ENCODE data around the gene E2F7. TPM values are rescaled to one million over a fixed set of nuclear protein-coding genes. Genes with fewer than 3 reads are reported as not detected.

The E2F7 gene
- total RNA-seq, 2 experiments from 2014 or later: 3.0 to 5.3 TPM

GRCh38 chr12:77058740-77059139 is 6.6 kb downstream of the E2F7 start:
- TF ChIP-seq, protein P1, sequence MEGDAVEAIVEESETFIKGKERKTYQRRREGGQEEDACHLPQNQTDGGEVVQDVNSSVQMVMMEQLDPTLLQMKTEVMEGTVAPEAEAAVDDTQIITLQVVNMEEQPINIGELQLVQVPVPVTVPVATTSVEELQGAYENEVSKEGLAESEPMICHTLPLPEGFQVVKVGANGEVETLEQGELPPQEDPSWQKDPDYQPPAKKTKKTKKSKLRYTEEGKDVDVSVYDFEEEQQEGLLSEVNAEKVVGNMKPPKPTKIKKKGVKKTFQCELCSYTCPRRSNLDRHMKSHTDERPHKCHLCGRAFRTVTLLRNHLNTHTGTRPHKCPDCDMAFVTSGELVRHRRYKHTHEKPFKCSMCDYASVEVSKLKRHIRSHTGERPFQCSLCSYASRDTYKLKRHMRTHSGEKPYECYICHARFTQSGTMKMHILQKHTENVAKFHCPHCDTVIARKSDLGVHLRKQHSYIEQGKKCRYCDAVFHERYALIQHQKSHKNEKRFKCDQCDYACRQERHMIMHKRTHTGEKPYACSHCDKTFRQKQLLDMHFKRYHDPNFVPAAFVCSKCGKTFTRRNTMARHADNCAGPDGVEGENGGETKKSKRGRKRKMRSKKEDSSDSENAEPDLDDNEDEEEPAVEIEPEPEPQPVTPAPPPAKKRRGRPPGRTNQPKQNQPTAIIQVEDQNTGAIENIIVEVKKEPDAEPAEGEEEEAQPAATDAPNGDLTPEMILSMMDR (IDR thresholded peaks at IDR 0.05): no peak
- Mint-ChIP-seq H3K36me3 (ENCODE audit: low read depth) (peaks cover 12% of the 10 kb centered on the region), H3K9me3 (no peaks in the 10 kb centered on the region), H3K27me3 (peaks cover 25% of the 10 kb centered on the region), H3K4me3 (no peak overlapping the region), H3K4me1 (ENCODE audit: low read depth) (no peaks in the 10 kb centered on the region), H3K27ac (no peak overlapping the region)
- POLR2A ChIA-PET: no interaction called here
- intact Hi-C loops (cut with micrococcal nuclease): no loop called here
- DNase-seq (no peak), ATAC-seq (no peak)
- CTCF ChIA-PET: interaction anchor here (1.0 to 3.8 kb wide), 2 partner anchors 9 to 319 kb away, joined by 3 to 33 read pairs; no protein-coding TSS in a partner anchor

- Mint-ChIP-seq H3K36me3 (ENCODE audit: low read depth) (peaks cover under 1% of the 10 kb centered on the region), H3K27ac (no peak overlapping the region), H3K4me1 (ENCODE audit: low read depth) (peaks cover 1% of the 10 kb centered on the region), H3K27me3 (peaks cover 1% of the 10 kb centered on the region), H3K4me3 (no peak overlapping the region), H3K9me3 (no peaks in the 10 kb centered on the region)
- intact Hi-C loops (cut with micrococcal nuclease): no loop called here
- no peak for ATAC-seq
- DNase-seq: no peak
- POLR2A ChIA-PET: interaction anchor here (0.7 kb wide), 1 partner anchor 244 kb away, joined by 3 read pairs; no protein-coding TSS in a partner anchor
- TF ChIP-seq, protein P1 (IDR thresholded peaks at IDR 0.05): no peak
- CTCF ChIA-PET: no interaction called here
Measured at GRCh38 chr12:77054851-77055250, 10.5 kb downstream of the E2F7 start.

DNA sequence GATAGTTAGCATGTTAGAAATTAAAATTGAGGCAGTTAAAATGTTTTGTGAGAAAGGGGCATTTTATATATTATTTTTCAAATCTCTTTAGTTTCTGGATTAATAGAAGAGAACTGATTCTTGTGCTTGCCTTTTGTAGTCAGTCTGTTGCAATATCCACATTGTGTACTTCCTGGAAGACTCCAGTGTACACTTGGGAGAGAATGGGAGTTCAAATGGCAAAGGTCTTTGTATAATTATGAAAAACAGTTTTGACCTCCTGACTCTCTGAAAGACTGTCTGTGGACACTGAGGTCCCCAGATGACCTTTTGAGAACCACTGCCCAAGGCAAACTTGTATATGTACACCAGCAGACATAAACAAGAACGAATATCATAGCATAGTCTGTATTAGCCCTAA is 12.1 kb downstream of the E2F7 start:
- intact Hi-C loops (cut with micrococcal nuclease): no loop called here
- DNase-seq: no peak
- Mint-ChIP-seq H3K27ac (no peak overlapping the region), H3K4me3 (no peak overlapping the region), H3K9me3 (no peaks in the 10 kb centered on the region), H3K27me3 (peaks cover 1% of the 10 kb centered on the region), H3K36me3 (ENCODE audit: low read depth) (peaks cover 2% of the 10 kb centered on the region), H3K4me1 (ENCODE audit: low read depth) (peaks cover 3% of the 10 kb centered on the region)
- CTCF ChIA-PET: no interaction called here
- no peak for ATAC-seq
- POLR2A ChIA-PET: no interaction called here
- TF ChIP-seq, protein P1 (IDR thresholded peaks at IDR 0.05): no peak

DNA sequence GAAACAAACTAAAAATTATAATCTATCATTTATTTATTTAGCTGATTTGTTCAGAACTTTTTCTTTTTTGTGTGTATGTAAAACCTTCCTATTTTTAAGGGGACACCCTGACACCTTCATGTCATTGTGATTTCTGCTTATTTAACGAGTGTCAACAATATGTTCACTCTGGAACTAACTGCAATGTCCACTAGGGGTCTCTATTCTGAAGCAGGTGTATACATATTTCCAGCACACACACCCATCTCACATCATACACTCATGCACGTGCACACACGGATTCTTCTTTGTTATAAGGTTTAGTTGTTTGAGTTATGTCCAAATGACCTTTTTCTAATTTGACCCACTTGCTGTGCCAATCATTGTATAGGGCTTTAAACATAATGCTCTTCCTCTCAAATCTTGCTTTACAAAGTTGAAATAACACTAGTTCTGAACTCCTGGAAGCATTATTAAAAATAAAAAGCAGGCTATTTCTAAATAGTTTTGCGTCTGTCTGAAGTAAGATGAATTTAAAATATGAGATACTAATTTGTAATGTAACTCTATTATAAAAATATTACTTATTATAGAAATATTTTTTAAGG is 15.5 kb downstream of the E2F7 start:
- Mint-ChIP-seq H3K27ac (no peak overlapping the region), H3K4me3 (no peak overlapping the region), H3K36me3 (ENCODE audit: low read depth) (peaks cover 2% of the 10 kb centered on the region), H3K27me3 (no peaks in the 10 kb centered on the region), H3K9me3 (no peaks in the 10 kb centered on the region), H3K4me1 (ENCODE audit: low read depth) (peaks cover 3% of the 10 kb centered on the region)
- POLR2A ChIA-PET: no interaction called here
- ATAC-seq (peak; percentile 86), DNase-seq (peak; percentile 13)
- TF ChIP-seq, protein P1 (IDR thresholded peaks at IDR 0.05): peak; percentile 80
- intact Hi-C loops (cut with micrococcal nuclease): loop anchor here (5.0 kb wide), 1 partner anchor 272 kb away; no protein-coding TSS in a partner anchor
- CTCF ChIA-PET: interaction anchor here (0.6 to 3.1 kb wide), 14 partner anchors 9 to 440 kb away, joined by 3 to 33 read pairs (median 4); no protein-coding TSS in a partner anchor

GRCh38 chr12:77047341-77048109 is 17.8 kb downstream of the E2F7 start:
- intact Hi-C loops (cut with micrococcal nuclease): loop anchor here (5.0 kb wide), 1 partner anchor 275 kb away; no protein-coding TSS in a partner anchor
- TF ChIP-seq, protein P1 (IDR thresholded peaks at IDR 0.05): no peak
- ATAC-seq: no peak
- ChIA-PET POLR2A (no interaction called here), CTCF (interaction anchor here (1.1 to 1.3 kb wide), 3 partner anchors 13 to 37 kb away, joined by 3 to 6 read pairs (median 3); no protein-coding TSS in a partner anchor)
- Mint-ChIP-seq H3K9me3 (no peaks in the 10 kb centered on the region), H3K27ac (no peak overlapping the region), H3K4me1 (ENCODE audit: low read depth) (peaks cover 3% of the 10 kb centered on the region), H3K4me3 (no peak overlapping the region), H3K27me3 (no peaks in the 10 kb centered on the region), H3K36me3 (ENCODE audit: low read depth) (peaks cover 2% of the 10 kb centered on the region)
- no peak for DNase-seq
